Middle frontal gyrus (tissue), 1 donor: ENCODE data around the gene PCSK9.
"Not testable (repeated sequence)": the region's sequence is repeated elsewhere in the genome, so short reads cannot be mapped to it uniquely, and the experiment has no call there.

ENCODE experiments used
- DNase-seq: peaks from one replicate; pipeline ENCODE4 v3.0.0-alpha.2; 2015; ENCODE audit warnings: low spot score; ENCODE audit errors: extremely low spot score

The PCSK9 gene

GRCh38 chr1:55007625-55008024 is 31.7 kb upstream of the PCSK9 start:
- no peak for DNase-seq

GRCh38 chr1:55010194-55010886 is 29.0 kb upstream of the PCSK9 start:
- no peak for DNase-seq

- no peak for DNase-seq
Observed at GRCh38 chr1:55010887-55011217, 28.5 kb upstream of the PCSK9 start.

GRCh38 chr1:55012661-55013060 is 26.7 kb upstream of the PCSK9 start:
- DNase-seq: no peak

- DNase-seq: no peak
Observed at GRCh38 chr1:55015123-55015522, 24.2 kb upstream of the PCSK9 start.

GRCh38 chr1:55015731-55016620 is 23.4 kb upstream of the PCSK9 start:
- DNase-seq: no peak

- no peak for DNase-seq
Observed at GRCh38 chr1:55018395-55018794, 21.0 kb upstream of the PCSK9 start.

GRCh38 chr1:55021942-55022546 is 17.3 kb upstream of the PCSK9 start:
- DNase-seq: peak; percentile 11

GRCh38 chr1:55024163-55024562 is 15.2 kb upstream of the PCSK9 start:
- DNase-seq: not testable (repeated sequence)

- not testable (repeated sequence) for DNase-seq
Observed at GRCh38 chr1:55026682-55027081, 12.7 kb upstream of the PCSK9 start.

- not testable (repeated sequence) for DNase-seq
Observed at GRCh38 chr1:55031098-55031497, 8.2 kb upstream of the PCSK9 start.

GRCh38 chr1:55033265-55033614 is 6.1 kb upstream of the PCSK9 start:
- DNase-seq: no peak

- no peak for DNase-seq
Observed at GRCh38 chr1:55034476-55035133, 4.7 kb upstream of the PCSK9 start.

GRCh38 chr1:55035904-55036303 is 3.4 kb upstream of the PCSK9 start:
- DNase-seq: no peak

GRCh38 chr1:55037733-55038551 is 1.4 kb upstream of the PCSK9 start:
- no peak for DNase-seq

GRCh38 chr1:55038552-55038838 is 853 bp upstream of the PCSK9 start:
- DNase-seq: no peak

- no peak for DNase-seq
Observed at GRCh38 chr1:55038974-55039341, 390 bp upstream of the PCSK9 start.

GRCh38 chr1:55040083-55040932 is 960 bp downstream of the PCSK9 start:
- no peak for DNase-seq

GRCh38 chr1:55040933-55041494 is 1.7 kb downstream of the PCSK9 start:
- no peak for DNase-seq

- no peak for DNase-seq
Observed at GRCh38 chr1:55041613-55042012, 2.3 kb downstream of the PCSK9 start.
